ENCODE data around the gene ZDHHC18. TPM values are rescaled to one million over a fixed set of nuclear protein-coding genes. Genes with fewer than 3 reads are reported as not detected.
A peak's percentile ranks its signal among the peaks of the same experiment; 100 is the strongest.

ZDHHC18 gene
- total and polyA plus RNA-seq, 2 of the 8 experiments (the other 6 are each of a cell fraction or from before 2014, with no cell fraction given): 29.7 to 49.8 TPM

DNA sequence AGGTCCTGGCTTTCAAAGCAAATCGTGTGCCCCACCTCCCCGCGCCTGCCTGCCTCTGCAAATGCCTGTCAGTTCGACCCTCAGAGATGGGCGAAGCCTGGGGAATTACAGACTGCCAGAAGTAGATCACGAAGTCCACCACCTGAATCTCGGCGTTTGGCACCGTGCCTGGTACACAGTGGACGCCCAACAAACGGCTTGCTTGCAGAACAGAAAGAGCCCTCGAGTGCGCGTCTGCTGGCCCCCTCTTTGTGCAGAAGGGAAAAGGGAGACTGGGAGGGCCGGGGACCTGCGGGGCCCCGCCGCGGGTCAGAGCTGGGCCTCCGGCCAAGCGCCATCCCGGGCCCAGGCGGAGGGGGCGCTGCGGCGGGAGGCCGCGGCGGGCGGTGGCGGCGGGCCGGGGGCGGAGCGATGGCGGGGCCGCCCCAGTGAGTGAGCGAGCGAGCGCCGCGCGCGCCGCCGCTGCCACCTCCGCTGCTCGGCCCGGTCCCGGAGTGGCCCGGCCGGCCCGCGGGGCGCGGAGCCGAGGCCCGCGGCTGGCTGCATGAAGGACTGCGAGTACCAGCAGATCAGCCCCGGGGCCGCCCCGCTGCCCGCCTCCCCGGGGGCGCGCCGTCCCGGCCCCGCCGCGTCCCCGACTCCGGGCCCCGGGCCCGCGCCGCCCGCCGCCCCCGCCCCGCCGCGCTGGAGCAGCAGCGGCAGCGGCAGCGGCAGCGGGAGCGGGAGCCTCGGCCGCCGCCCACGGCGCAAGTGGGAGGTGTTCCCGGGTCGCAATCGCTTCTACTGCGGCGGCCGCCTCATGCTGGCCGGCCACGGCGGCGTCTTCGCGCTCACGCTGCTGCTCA, at the start of gene ZDHHC18 (continued):
- TF ChIP-seq GABPA (IDR thresholded peaks at IDR 0.05; ENCODE audit: borderline replicate concordance, insufficient read depth, low read length): no peak
- peak; percentile 71 for TF ChIP-seq RBBP5 (IDR thresholded peaks at IDR 0.05; ENCODE audit: borderline replicate concordance, low read depth, low read length)
- peak in 1 of 2 experiments; percentile 34; a peak in 1 of 3 replicates for TF ChIP-seq POLR2A (IDR thresholded peaks at IDR 0.05; ENCODE audit: control extremely low read depth in 1 of 2, low read depth in 2 of 2, low read length in 2 of 2)
- TF ChIP-seq HDAC6 (IDR thresholded peaks at IDR 0.05; ENCODE audit: low read depth, low read length): no peak
- TF ChIP-seq CHD1 (IDR thresholded peaks at IDR 0.05; ENCODE audit: low read depth, low read length): no peak
- TF ChIP-seq, protein P1, sequence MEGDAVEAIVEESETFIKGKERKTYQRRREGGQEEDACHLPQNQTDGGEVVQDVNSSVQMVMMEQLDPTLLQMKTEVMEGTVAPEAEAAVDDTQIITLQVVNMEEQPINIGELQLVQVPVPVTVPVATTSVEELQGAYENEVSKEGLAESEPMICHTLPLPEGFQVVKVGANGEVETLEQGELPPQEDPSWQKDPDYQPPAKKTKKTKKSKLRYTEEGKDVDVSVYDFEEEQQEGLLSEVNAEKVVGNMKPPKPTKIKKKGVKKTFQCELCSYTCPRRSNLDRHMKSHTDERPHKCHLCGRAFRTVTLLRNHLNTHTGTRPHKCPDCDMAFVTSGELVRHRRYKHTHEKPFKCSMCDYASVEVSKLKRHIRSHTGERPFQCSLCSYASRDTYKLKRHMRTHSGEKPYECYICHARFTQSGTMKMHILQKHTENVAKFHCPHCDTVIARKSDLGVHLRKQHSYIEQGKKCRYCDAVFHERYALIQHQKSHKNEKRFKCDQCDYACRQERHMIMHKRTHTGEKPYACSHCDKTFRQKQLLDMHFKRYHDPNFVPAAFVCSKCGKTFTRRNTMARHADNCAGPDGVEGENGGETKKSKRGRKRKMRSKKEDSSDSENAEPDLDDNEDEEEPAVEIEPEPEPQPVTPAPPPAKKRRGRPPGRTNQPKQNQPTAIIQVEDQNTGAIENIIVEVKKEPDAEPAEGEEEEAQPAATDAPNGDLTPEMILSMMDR (IDR thresholded peaks at IDR 0.05; ENCODE audit: control extremely low read depth in 1 of 3, insufficient read depth in 1 of 3, low read depth in 1 of 3, low read length in 3 of 3): peak; percentile 55 to 68 (median 65)
- no peak for TF ChIP-seq TAF7 (optimal IDR thresholded peaks at IDR 0.05; ENCODE audit: borderline replicate concordance, low read depth, low read length)
- no peak for TF ChIP-seq TCF12 (IDR thresholded peaks at IDR 0.05; ENCODE audit: low read depth, low read length)
- no peak for TF ChIP-seq NRF1 (IDR thresholded peaks at IDR 0.05; ENCODE audit: low read depth, low read length)
- no peak for TF ChIP-seq POLR2AphosphoS5 (IDR thresholded peaks at IDR 0.05; ENCODE audit: low read depth, low read length)
- TF ChIP-seq JUN (IDR thresholded peaks at IDR 0.05; ENCODE audit: low read depth, low read length): no peak
- no peak for TF ChIP-seq FOSL1 (IDR thresholded peaks at IDR 0.05; ENCODE audit: insufficient read depth, low read depth, low read length)
- no peak for TF ChIP-seq POU5F1 (IDR thresholded peaks at IDR 0.05; ENCODE audit: low read depth, low read length)
- TF ChIP-seq KDM5A (IDR thresholded peaks at IDR 0.05; ENCODE audit: low read length): no peak
- TF ChIP-seq SUZ12 (IDR thresholded peaks at IDR 0.05; ENCODE audit: low read length): no peak
- TF ChIP-seq SP1 (IDR thresholded peaks at IDR 0.05; ENCODE audit: low read depth, low read length): no peak
- no peak for TF ChIP-seq EP300 (IDR thresholded peaks at IDR 0.05; ENCODE audit: borderline replicate concordance in 1 of 2, low read depth in 2 of 2, low read length in 2 of 2)
- TF ChIP-seq CBX5 (IDR thresholded peaks at IDR 0.05; ENCODE audit: low read depth, low read length): no peak
- TF ChIP-seq SIN3A (conservative IDR thresholded peaks at IDR 0.05 in 1 of 2, IDR thresholded peaks at IDR 0.05 in 1 of 2; ENCODE audit: low read depth in 1 of 2, low read length in 2 of 2): peak in 1 of 2 experiments; percentile 40; a peak in 1 of 4 replicates
- no peak for TF ChIP-seq KDM1A (IDR thresholded peaks at IDR 0.05; ENCODE audit: borderline replicate concordance, low read length)
- TF ChIP-seq MAFK (IDR thresholded peaks at IDR 0.05; ENCODE audit: low read depth, low read length): no peak
- TF ChIP-seq SRF (IDR thresholded peaks at IDR 0.05; ENCODE audit: low read depth, low read length): no peak

Measured in H1 (cell line).